Ovary (tissue), 3 donors: ENCODE measurements around the gene KLHL18.

Source experiments
- CTCF ChIP-seq, 3 donors: fragments of 450-650 bp in 2 of 3; fragments of 200-600 bp in 1 of 3; IDR thresholded peaks; one replicate each; pipeline versions ENCODE4 v1.5.1 to v1.8.0; 2016 to 2022; ENCODE audit warnings: antibody characterized with exemption in 3 of 3, mild to moderate bottlenecking in 1 of 3
- EP300 ChIP-seq: sonication (generic); formaldehyde crosslinking; IDR thresholded peaks from one replicate; pipeline ENCODE4 v1.6.1; 2017; ENCODE audit warnings: antibody characterized with exemption
- POLR2A ChIP-seq: fragments of 450-650 bp; IDR thresholded peaks from one replicate; pipeline ENCODE4 v1.6.1; 2017; ENCODE audit warnings: antibody characterized with exemption, mild to moderate bottlenecking, moderate library complexity
- donor health status: DM: no; HTN: no; CAD: no.

DNA sequence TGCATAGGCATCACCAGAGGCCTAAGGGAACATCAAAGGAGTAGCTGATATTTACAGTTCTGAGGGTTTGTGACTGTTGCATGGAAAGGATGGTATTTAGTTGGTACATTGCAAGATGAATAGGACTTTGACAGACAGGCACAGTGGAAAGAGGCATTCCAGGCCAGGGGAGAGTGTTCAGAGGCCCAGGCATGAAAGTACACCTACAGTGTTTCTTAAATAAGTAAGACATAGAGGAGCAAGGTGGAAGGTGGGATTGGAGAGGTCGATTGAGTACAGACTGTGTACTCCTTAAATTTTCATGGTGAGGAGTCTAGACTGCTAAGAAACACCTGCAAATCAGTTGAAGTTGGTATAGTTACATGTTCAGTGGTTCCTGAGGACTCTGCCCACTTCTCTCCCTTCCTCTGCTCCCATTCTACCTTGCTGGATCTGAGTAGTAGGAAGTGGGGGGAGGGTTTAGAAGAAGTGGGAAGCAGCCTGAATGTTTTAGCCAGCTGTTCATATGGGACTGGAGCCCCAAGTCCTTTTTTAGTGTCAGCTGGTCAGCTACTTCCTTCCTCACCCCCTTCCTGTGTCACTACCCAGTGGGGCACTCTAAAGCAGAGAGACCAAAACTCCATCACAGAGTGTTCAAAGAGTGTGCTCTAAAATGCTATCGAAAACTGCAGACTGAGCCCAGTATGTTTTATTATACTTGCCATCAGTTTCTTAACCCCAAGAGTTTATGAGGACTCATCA lies 14.0 kb downstream of the KLHL18 start:
- TF ChIP-seq CTCF (IDR thresholded peaks at IDR 0.05) (no peak), POLR2A (no peak), EP300 (no peak)
